H1 (cell line): ENCODE measurements around the gene SRSF3. TPM values are rescaled to one million over a fixed set of nuclear protein-coding genes. Genes with fewer than 3 reads are reported as not detected.

Source experiments
- CTCF ChIA-PET: fragments of 300-600 bp; sonication (Branson Sonifier 250); formaldehyde crosslinking; loops from one replicate; lab custom pipeline; 2021; ENCODE audit not compliant: partially characterized antibody; lab: Charles Lee
- POLR2A ChIA-PET: fragments of 300-600 bp; sonication (Branson Sonifier 250); formaldehyde crosslinking; loops from one replicate; lab custom pipeline; 2021; ENCODE audit warnings: inconsistent platforms; ENCODE audit not compliant: partially characterized antibody; lab: Charles Lee
- DNase-seq, 2 experiments: peaks; one replicate each; pipeline versions ENCODE4 v3.0.0 to v3.0.0-alpha.2; 2010 to 2022; ENCODE audit warnings: low spot score in 2 of 2, low read depth in 1 of 2, mixed read lengths in 1 of 2
- FAIRE-seq: peaks from 2 replicates; lab custom pipeline; 2011; peaks lifted over from hg19 to GRCh38; lab: Jason Lieb, UNC
- H2AFZ ChIP-seq: 2 replicates; pipeline ENCODE4 v1.8.1; 2012; ENCODE audit warnings: low read length, inconsistent platforms
- H2AK5ac ChIP-seq: 2 replicates; pipeline ENCODE4 v1.6.1; 2013; ENCODE audit warnings: low read depth, low read length
- H2BK120ac ChIP-seq: replicated peaks from 2 replicates; pipeline ENCODE3; 2013; ENCODE audit warnings: low read depth, low read length, inconsistent platforms
- H2BK12ac ChIP-seq: 2 replicates; pipeline ENCODE4 v1.6.1; 2013; ENCODE audit warnings: low read depth, low read length
- H2BK15ac ChIP-seq: 2 replicates; pipeline ENCODE4 v1.6.1; 2013; ENCODE audit warnings: low read length
- H2BK20ac ChIP-seq: 2 replicates; pipeline ENCODE4 v1.6.1; 2013; ENCODE audit warnings: low read length
- H2BK5ac ChIP-seq: 2 replicates; pipeline ENCODE4 v1.6.1; 2013; ENCODE audit warnings: low read depth, low read length
- H3K14ac ChIP-seq: 2 replicates; pipeline ENCODE4 v1.6.1; 2013; ENCODE audit warnings: inconsistent platforms; ENCODE audit not compliant: insufficient read length
- H3K18ac ChIP-seq: 2 replicates; pipeline ENCODE4 v1.6.1; 2013; ENCODE audit warnings: low read length; ENCODE audit errors: extremely low read depth
- H3K23ac ChIP-seq: 2 replicates; pipeline ENCODE4 v1.6.1; 2013; ENCODE audit warnings: inconsistent platforms; ENCODE audit not compliant: insufficient read length
- H3K23me2 ChIP-seq: 2 replicates; pipeline ENCODE4 v1.6.1; 2013; ENCODE audit warnings: low read depth, low read length
- H3K27ac ChIP-seq: 2 replicates; pipeline ENCODE4 v1.6.1; 2011; ENCODE audit warnings: low read depth, low read length, inconsistent platforms
- H3K27me3 ChIP-seq, 4 experiments: replicated peaks in 1 of 4; 1 replicate in 1 of 4; 2 replicates in 3 of 4; pipeline versions ENCODE4 v1.6.1 to v1.8.1; 2011 to 2013; ENCODE audit warnings: low read length in 3 of 4, mild to moderate bottlenecking in 3 of 4, inconsistent platforms in 2 of 4, mixed read lengths in 2 of 4, moderate library complexity in 1 of 4; ENCODE audit not compliant: control insufficient read depth in 3 of 4, insufficient read depth in 3 of 4; ENCODE audit errors: extremely low read depth in 1 of 4
- H3K36me3 ChIP-seq, 4 experiments: 2 replicates each; pipeline versions ENCODE4 v1.6.1 to v1.8.1; 2011 to 2013; ENCODE audit warnings: mild to moderate bottlenecking in 4 of 4, low read length in 3 of 4, moderate library complexity in 2 of 4, control low read depth in 1 of 4, inconsistent platforms in 1 of 4; ENCODE audit not compliant: insufficient read depth in 4 of 4, control insufficient read depth in 2 of 4
- H3K4ac ChIP-seq: replicated peaks from 2 replicates; pipeline ENCODE3; 2013; ENCODE audit warnings: low read length, low read depth, mixed read lengths, inconsistent platforms; ENCODE audit not compliant: insufficient read length
- H3K4me1 ChIP-seq, 4 experiments: replicated peaks in 1 of 4; 1 replicate in 1 of 4; 2 replicates in 3 of 4; pipeline versions ENCODE4 v1.6.1 to v1.8.1; 2011 to 2013; ENCODE audit warnings: low read length in 3 of 4, inconsistent platforms in 2 of 4, mixed read lengths in 1 of 4; ENCODE audit not compliant: insufficient read depth in 4 of 4, control insufficient read depth in 3 of 4
- H3K4me2 ChIP-seq, 2 experiments: 2 replicates each; pipeline versions ENCODE4 v1.6.1 to v1.8.1; 2011 to 2013; ENCODE audit warnings: low read depth in 2 of 2, low read length in 2 of 2, control low read depth in 1 of 2, inconsistent platforms in 1 of 2, mild to moderate bottlenecking in 1 of 2; ENCODE audit not compliant: insufficient read depth in 1 of 2
- H3K4me3 ChIP-seq, 4 experiments: fragments of 200-600, 300-600 bp in 1 of 4; sonication (generic), shearing (Covaris generic), sonication (Bioruptor Twin) in 1 of 4; 2 replicates each; pipeline versions ENCODE4 v1.5.1 to v1.8.1; 2011 to 2016; ENCODE audit warnings: low read length in 4 of 4, low read depth in 3 of 4, control low read depth in 2 of 4, inconsistent platforms in 2 of 4, mild to moderate bottlenecking in 2 of 4, mixed read lengths in 1 of 4, moderate library complexity in 1 of 4; ENCODE audit not compliant: insufficient read depth in 2 of 4; ENCODE audit errors: extremely low read depth in 1 of 4
- H3K56ac ChIP-seq: replicated peaks from 2 replicates; pipeline ENCODE3; 2013; ENCODE audit warnings: low read depth, mild to moderate bottlenecking, mixed read lengths, low read length, inconsistent platforms; ENCODE audit not compliant: insufficient read length
- H3K79me1 ChIP-seq: 2 replicates; pipeline ENCODE4 v1.6.1; 2013; ENCODE audit warnings: low read depth, low read length, control low read depth
- H3K79me2 ChIP-seq, 2 experiments: 2 replicates each; pipeline versions ENCODE4 v1.6.1 to v1.8.1; 2012 to 2013; ENCODE audit warnings: low read length in 2 of 2, mild to moderate bottlenecking in 2 of 2, inconsistent platforms in 1 of 2; ENCODE audit not compliant: insufficient read depth in 2 of 2, control insufficient read depth in 1 of 2
- H3K9ac ChIP-seq, 4 experiments: replicated peaks in 1 of 4; 1 replicate in 1 of 4; 2 replicates in 3 of 4; pipeline versions ENCODE4 v1.6.1 to v1.8.1; 2011 to 2013; ENCODE audit warnings: low read depth in 3 of 4, low read length in 3 of 4, control low read depth in 2 of 4, mild to moderate bottlenecking in 2 of 4, moderate library complexity in 2 of 4, inconsistent platforms in 1 of 4; ENCODE audit errors: extremely low read depth in 1 of 4
- H3K9me3 ChIP-seq, 2 experiments: 2 replicates each; pipeline versions ENCODE4 v1.6.1 to v1.8.1; 2012 to 2013; ENCODE audit warnings: mild to moderate bottlenecking in 2 of 2, moderate library complexity in 2 of 2, control low read depth in 1 of 2, inconsistent platforms in 1 of 2, low read depth in 1 of 2, low read length in 1 of 2, mixed read lengths in 1 of 2; ENCODE audit not compliant: insufficient read depth in 2 of 2
- H4K20me1 ChIP-seq, 2 experiments: replicated peaks in 1 of 2; 2 replicates each; pipeline versions ENCODE3 to v1.8.1; 2011 to 2013; ENCODE audit warnings: inconsistent platforms in 2 of 2, low read length in 2 of 2, mild to moderate bottlenecking in 1 of 2; ENCODE audit not compliant: insufficient read depth in 2 of 2, control insufficient read depth in 1 of 2
- H4K5ac ChIP-seq: 2 replicates; pipeline ENCODE4 v1.6.1; 2013; ENCODE audit warnings: low read length, low read depth, mixed read lengths, inconsistent platforms; ENCODE audit not compliant: insufficient read length
- H4K8ac ChIP-seq: 2 replicates; pipeline ENCODE4 v1.8.0; 2013; ENCODE audit warnings: mild to moderate bottlenecking, moderate library complexity, low read length, inconsistent platforms; ENCODE audit not compliant: insufficient read depth; ENCODE audit errors: extremely low read depth
- H4K91ac ChIP-seq: replicated peaks from 2 replicates; pipeline ENCODE3; 2013; ENCODE audit warnings: low read length, mixed read lengths, inconsistent platforms; ENCODE audit not compliant: insufficient read length
- POLR2A ChIP-seq, 2 experiments: IDR thresholded peaks; 1 replicate in 1 of 2; 2 replicates in 1 of 2; pipeline ENCODE4 v1.6.1; 2011; ENCODE audit warnings: low read depth in 2 of 2, low read length in 2 of 2, mild to moderate bottlenecking in 2 of 2; ENCODE audit errors: control extremely low read depth in 1 of 2
- TBP ChIP-seq: IDR thresholded peaks from 2 replicates; pipeline ENCODE4 v1.6.1; 2011; ENCODE audit warnings: low read depth, low read length, improper control_type of control experiment
- WGBS, 2 experiments: shearing (Covaris generic) in 1 of 2; methylation state at CpG; one replicate each; pipeline versions ENCODE4 v1.1.6 to v1.1.7; 2013 to 2015; ENCODE audit warnings: low lambda C conversion rate in 2 of 2, mixed read lengths in 2 of 2, inconsistent platforms in 1 of 2, low coverage in 1 of 2, missing lambda C conversion rate in 1 of 2; ENCODE audit not compliant: insufficient replicate concordance in 2 of 2, insufficient coverage in 1 of 2, insufficient read length in 1 of 2; ENCODE audit errors: extremely low coverage in 1 of 2, missing lambda C conversion rate in 1 of 2; 5-methylcytosine and 5-hydroxymethylcytosine counted together
- polyA plus RNA-seq, 7 experiments: library from polyadenylated mRNA; depleted of rRNA in 3 of 7; stranded (reverse) in 5 of 7; unstranded in 2 of 7; fragments of >200 nt in 5 of 7; fragments of 200-250 nt in 2 of 7; gene quantifications; 1 replicate in 5 of 7; 2 replicates in 1 of 7; 4 replicates in 1 of 7; pipeline versions ENCODE4 v1.2.1 to v1.2.3, GENCODE V29; 2011 to 2013; ENCODE audit warnings: missing spikeins in 2 of 7, mixed read lengths in 2 of 7
- total RNA-seq: library from RNA; stranded (reverse); fragmentation: NEBNext Ultra II Directional; extraction: Animal tissue kit (Norgen Biotek cat#: 25700); gene quantifications from 2 replicates; pipeline ENCODE4 v1.2.1, GENCODE V29; 2021

Gene SRSF3
- total and polyA plus RNA-seq, 2 of the 8 experiments (the other 6 are each of a cell fraction or from before 2014, with no cell fraction given), result 471 to 689 TPM

DNA sequence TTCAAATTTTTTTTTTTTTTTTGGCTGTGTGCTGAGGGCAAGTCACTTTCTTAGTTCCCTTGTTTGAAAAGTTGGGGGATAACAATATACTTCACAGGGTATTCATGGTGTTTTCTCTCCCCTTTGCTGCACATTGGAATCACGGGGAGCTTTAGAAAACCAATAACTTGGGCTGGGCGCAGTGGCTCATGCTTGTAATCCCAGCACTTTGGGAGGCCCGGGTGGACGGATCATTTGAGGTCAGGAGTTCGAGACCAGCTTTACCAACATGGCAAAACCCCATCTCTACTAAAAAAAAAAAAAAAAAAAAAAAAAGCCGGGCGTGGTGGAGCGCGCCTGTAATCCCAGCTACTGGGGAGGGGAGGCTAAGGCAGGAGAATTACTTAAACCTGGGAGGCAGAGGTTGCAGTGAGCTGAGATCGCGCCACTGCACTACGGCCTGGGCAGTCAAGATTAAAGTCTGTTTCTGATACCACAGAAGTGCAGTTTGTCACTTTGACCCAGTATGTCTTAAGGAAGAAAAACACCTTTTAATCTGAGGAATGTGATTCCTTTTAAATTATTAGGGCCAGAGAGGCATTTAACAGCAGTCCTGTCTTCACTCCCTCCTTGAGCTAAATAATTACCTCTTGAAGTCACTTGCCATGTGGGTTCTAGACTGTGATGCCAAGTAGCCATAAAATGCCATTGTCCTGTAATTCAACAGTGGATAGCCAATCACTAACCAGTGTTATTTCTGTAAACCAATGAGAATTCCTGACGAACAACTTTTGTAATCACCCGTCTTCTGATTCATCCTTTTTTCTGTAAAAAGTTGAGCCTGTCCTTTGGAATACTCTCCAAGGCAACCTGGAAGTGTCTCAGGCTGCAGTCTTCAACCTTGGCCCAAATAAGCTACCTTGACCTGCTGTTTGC lies 16.1 kb downstream of the SRSF3 start:
- Histone ChIP-seq H3K4me1 (no peaks in the 10 kb centered on the region; a peak in 2 of 7 replicates), H2BK12ac (no peak overlapping the region), H2BK15ac (no peak overlapping the region), H3K27me3 (no peaks in the 10 kb centered on the region), H4K20me1 (peaks cover 8 to 14% of the 10 kb centered on the region in 2 experiments), H2BK5ac (no peak overlapping the region), H3K9ac (no peak overlapping the region), H3K4ac (no peak overlapping the region), H3K56ac (no peak overlapping the region), H3K18ac (no peak overlapping the region), H2AFZ (no peak overlapping the region), H3K79me1 (0 out of 2 replicates have a peak, but pooled peaks cover 3% of the 10 kb centered on the region), H4K5ac (no peak overlapping the region), H4K91ac (no peak overlapping the region), H2BK120ac (no peak overlapping the region), H3K23ac (no peak overlapping the region), H3K23me2 (no peaks in the 10 kb centered on the region), H4K8ac (no peak overlapping the region), H3K9me3 (no peaks in the 10 kb centered on the region), H2BK20ac (no peak overlapping the region), H3K79me2 (peaks cover 0 to 13% of the 10 kb centered on the region in 2 experiments; a peak in 2 of 4 replicates), H3K4me2 (no peak overlapping the region), H3K14ac (no peak overlapping the region), H3K4me3 (no peak overlapping the region), H2AK5ac (no peak overlapping the region), H3K27ac (no peak overlapping the region), H3K36me3 (peaks cover 11 to 71% (median 30%) of the 10 kb centered on the region in 4 experiments)
- WGBS, 2 experiments, result 94% methylated on average over 10 of the region's 14 CpGs; no CpG with 5 or more reads in 1 of the 2 experiments
- POLR2A ChIA-PET, result interaction anchor here (0.6 to 14.6 kb wide), 15 partner anchors 8 to 266 kb away, joined by 3 to 386 read pairs (median 3); partner anchors contain the start of gene SRSF3
- no peak for FAIRE-seq
- TF ChIP-seq TBP, result no peak
- TF ChIP-seq POLR2A (IDR thresholded peaks at IDR 0.05; ENCODE audit: control extremely low read depth in 1 of 2, low read depth in 2 of 2, low read length in 2 of 2), result peak in 1 of 2 experiments; percentile 50; a peak in 1 of 3 replicates
- DNase-seq, result no peak
- CTCF ChIA-PET, result interaction anchor here (0.6 to 1.3 kb wide), 7 partner anchors 12 to 241 kb away, joined by 3 to 5 read pairs (median 3); no protein-coding TSS in a partner anchor
